Colon (tissue), 2 donors: ENCODE data around the gene ZNF423.

ENCODE experiments used
- FAIRE-seq: peaks from 2 replicates; lab custom pipeline; 2012; peaks lifted over from hg19 to GRCh38; lab: Jason Lieb, UNC
- donor health status: control.
- donor health status: control.

Gene ZNF423

DNA sequence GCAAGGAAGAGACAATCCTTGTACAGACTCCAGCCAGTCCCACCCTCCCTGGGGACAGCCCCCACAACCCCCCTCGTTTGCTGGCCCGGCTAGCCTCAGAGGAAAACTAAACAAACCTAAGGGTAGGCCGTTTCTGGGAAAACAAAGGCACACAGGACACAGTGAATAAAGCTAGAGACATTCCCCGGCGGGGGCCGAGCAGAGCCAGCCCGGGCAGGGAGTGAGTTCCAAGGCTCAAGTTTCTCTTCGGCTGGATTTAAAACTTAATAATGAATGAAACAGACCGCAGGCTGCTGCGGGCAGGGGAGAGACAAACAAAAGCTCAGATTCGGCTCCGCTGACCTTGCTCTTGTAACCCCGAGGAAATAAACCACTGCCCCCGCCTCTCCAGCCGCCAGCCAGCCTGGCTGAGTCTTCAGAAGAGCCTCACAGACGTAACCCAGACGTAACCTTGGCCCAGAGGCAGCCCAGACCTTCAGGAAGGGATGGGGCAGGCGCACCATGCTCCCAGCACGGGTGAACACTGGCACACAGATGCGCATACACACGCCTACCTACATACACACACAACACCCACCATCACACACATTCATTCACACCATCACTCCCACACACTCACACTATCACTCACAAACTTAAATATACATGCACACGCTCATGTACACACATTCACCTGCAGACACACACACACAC is 216.0 kb downstream of the ZNF423 start:
- FAIRE-seq = no peak

DNA sequence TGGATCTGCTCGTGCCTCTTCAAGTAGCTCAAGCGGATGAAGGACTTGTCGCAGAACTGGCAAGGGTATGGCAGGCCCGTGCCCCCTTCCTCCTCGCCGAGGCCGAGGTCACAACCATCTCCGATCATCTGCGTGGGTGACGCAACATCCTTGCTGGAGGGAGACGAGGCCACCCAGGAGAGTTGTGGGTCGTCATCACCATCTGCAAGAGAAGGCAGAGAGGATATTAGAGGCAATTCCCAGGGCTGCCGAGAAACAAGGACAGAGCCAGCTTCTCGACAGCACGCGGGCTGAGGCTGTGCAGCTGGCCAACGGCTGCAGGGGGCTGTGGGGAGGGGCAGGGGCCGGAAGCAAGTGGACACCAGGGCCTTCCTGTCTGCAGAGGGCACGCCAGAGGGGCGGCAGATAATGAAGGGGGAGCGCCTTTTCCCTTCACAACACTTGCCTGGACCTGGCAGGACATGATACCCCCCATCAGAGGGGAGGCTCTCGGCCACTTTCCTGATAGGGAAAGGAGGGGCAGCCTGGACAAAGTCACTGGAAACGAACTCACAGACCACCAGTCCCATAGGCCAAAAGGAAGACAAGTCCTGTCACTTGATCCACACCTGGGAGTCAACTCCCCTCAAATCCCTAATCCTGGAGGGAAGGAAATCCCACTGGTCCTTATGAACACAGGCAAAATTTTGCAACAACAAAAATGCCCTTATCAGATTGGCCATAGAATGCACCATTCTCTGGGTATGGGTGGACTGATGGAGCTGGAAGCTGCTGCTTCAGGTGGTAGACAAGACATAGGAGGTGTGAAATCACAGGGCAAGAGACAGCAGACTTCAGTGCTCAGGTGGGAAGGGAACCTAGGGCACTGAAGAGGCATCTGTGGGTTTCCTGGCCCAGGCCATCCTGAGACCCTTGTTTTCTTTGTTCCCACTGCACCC is 217.0 kb downstream of the ZNF423 start:
- no peak for FAIRE-seq

- FAIRE-seq = no peak
These were observed 217.8 kb downstream of the ZNF423 start for GRCh38 chr16:49637933-49638672.

GRCh38 chr16:49637511-49637910 is 218.4 kb downstream of the ZNF423 start:
- FAIRE-seq = no peak

GRCh38 chr16:49636608-49637007 is 219.3 kb downstream of the ZNF423 start:
- no peak for FAIRE-seq

GRCh38 chr16:49635591-49636581 is 220.0 kb downstream of the ZNF423 start:
- no peak for FAIRE-seq

GRCh38 chr16:49635009-49635350 is 220.9 kb downstream of the ZNF423 start:
- no peak for FAIRE-seq

DNA sequence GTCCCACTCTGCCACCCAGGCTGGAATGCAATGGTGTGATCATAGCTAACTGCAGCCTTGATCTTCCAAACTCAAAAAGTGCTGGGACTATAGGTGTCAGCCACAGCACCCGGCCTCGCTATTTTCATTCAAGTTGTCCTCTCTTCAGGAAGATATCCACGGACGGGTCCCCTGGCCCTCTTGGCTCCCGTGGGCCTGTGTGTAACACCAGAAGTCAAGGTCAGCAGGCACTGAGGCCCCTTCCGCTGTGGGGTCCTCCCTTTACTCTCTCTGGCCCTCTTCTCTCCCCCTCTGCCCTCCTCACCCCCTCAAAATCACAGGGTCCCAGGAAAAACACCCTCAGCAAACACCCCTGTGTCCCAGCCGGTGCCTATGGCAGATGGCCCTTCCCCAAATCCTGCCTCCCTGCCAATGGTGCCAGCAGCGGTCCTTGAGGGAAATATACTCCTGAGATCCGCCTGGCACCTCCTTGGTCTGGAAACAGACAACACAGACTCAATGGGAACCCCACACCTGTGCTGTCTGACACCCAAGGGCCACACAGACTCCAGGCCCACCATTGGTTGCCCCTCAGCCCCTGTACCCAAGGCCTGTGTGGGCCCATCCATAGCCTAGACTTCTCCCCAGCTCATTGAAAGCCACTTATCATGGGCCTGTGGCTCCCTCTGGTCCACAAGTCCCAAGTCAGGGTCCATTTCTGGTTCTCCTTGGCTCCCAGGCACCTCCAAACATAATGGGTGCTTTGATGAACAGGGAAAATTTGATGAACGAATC is 221.5 kb downstream of the ZNF423 start:
- no peak for FAIRE-seq

- no peak for FAIRE-seq
These were observed 223.1 kb downstream of the ZNF423 start for GRCh38 chr16:49632795-49633184.

DNA sequence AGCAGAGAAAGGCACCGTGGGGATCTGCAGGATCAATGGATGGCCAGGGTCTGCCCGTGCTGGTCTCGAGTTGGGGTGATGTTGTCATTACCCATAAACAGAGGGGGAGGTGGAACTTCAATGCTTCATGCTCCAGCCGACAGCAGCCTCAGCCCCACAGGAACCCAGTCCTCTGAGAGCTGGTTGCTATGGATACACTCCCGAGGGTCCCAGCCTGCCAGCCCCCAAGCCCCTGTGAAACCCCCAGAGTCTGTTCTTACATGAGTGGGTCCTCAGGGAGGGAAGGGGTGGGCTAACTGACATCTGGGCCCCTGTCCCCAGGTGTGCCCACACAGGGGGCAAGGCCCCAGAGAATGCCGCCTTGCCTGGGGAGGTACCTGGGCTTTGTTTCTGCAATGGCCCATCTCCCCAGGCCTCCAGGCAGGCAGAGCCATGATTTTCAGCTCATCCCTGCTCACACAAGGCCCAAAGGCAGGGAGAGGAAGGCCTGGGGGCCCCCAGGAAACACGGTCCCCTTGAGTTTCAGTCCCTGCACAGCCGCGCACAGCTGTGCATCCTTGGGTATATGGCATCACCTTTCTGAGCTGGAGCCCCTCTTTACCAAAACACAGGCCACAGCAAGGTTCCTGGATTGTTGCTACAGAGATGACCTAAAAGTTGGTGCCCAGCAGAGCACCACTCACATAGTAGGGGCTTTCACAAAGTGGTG is 223.7 kb downstream of the ZNF423 start:
- no peak for FAIRE-seq

GRCh38 chr16:49631187-49632041 is 224.5 kb downstream of the ZNF423 start:
- no peak for FAIRE-seq

DNA sequence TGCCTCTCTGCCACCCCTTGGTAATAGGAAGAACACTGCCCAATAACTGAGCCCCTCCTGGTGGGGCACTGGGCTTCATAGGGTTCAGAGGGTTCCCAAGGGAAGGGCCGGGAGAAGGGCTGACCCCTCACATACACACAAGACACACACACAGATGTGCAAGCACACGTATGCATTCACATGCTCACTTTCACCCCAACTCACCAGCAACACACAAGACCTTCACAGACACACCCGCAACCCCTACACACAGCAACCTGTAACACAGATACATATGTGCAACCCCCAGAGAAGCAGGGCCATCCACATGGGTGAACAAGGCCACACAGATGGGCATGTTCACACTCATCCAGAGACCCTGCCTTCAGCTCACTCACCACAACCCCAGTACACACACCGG is 225.1 kb downstream of the ZNF423 start:
- no peak for FAIRE-seq

DNA sequence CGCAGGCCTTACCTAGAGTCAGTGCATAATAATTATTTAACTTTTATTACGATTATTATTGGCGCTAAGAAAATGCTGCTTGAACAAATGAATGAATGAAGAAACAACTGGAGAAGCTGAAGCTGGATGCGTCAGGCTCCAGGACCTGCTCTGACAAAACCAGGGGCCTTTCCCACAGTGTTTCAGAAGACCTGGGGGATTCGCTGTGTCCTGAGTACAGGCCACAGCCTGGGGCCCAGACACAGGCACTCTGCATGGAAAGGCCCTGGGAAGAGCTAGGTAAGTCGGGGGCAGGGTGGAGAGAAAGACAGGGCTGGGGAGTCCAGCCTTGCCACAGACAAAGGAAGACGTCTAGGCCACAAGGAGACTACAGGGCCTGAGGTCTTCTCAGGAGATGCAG is 226.1 kb downstream of the ZNF423 start:
- FAIRE-seq = no peak

DNA sequence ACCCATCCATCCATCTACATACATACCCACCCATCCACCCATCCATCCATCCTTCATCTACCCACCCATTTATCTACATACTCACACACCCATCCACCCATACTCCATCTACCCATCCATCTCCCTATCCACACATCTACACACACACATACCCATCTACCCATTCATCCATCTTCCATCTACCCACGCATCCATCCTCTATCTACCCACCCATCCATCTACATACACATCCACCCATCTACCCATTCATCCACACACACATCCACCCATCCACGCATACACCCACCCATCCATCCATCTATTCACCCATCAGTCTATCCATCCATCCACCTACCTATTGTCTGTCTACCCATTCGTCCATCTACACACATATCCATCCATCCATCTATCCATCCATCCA is 227.8 kb downstream of the ZNF423 start:
- FAIRE-seq = no peak

DNA sequence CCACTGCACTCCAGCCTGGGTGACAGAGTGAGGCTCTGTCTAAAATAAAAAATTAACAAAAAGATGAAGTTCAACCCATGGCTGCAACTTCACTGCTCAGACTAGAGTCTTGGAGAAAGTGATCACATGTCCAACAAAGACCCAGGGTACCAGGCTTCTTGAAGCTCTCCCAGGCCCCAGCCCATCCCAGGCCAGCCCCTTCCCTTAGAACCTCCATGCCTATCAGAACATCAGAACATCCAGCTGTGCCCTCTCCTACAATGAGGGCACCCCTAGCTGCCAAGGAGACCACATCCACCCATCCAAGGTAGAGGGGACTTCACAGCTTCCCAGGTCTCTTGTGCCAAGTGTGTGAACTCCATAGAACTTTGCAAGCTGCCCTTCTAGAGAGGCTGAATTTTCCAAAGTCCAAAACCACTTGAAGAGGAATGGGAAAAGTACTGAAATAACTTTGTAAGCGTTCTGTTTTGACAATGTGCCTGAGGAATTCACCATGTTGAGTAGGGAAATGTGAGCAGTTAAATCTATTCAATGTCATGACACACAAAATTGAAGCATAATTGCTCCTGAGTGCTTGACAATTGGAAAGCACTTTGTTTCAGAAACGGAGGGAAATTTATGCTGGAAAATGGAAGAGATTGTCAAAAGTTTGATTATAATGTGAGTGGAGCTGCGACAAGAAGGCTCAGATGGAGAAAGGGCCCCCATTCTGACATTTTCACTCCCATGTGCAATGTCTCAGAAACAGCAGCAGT is 230.4 kb downstream of the ZNF423 start:
- FAIRE-seq = no peak

- FAIRE-seq = no peak
These were observed 232.2 kb downstream of the ZNF423 start for GRCh38 chr16:49623501-49624266.
